Activated naive CD4-positive, alpha-beta T cell treated with anti-CD3 and anti-CD28 coated beads, Interleukin-2, amount 50 U/mL, for 72 hours (primary cell): ENCODE results near the gene SLC2A13. TPM values are rescaled to one million over a fixed set of nuclear protein-coding genes. Genes with fewer than 3 reads are reported as not detected.
"Not testable (repeated sequence)": the region's sequence is repeated elsewhere in the genome, so short reads cannot be mapped to it uniquely, and the experiment has no call there.

Experiments
- ATAC-seq, 2 donors: fragments of 150-1000 bp; cut with Tn5 transposase; 2 replicates each; pipeline ENCODE4 v1.10.0; 2021; ENCODE audit warnings: mild to moderate bottlenecking in 2 of 2, moderate library complexity in 2 of 2
- DNase-seq, 2 donors: peaks; one replicate each; pipeline ENCODE4 v3.0.0; 2021 to 2022; ENCODE audit warnings: low spot score in 2 of 2
- H3K27ac Mint-ChIP-seq, 2 donors: one replicate each; pipeline ENCODE4 v1.8.0; 2022; ENCODE audit warnings: mild to moderate bottlenecking in 2 of 2, mixed read lengths in 2 of 2
- H3K36me3 Mint-ChIP-seq, 2 donors: one replicate each; pipeline ENCODE4 v1.8.0; 2022; ENCODE audit warnings: mixed read lengths in 2 of 2
- H3K9me3 Mint-ChIP-seq, 2 donors: one replicate each; pipeline ENCODE4 v1.8.0; 2022; ENCODE audit warnings: mixed read lengths in 2 of 2
- total RNA-seq, 2 donors: library from RNA; stranded (reverse); gene quantifications; one replicate each; pipeline ENCODE4 v1.2.3, GENCODE V29; 2022

SLC2A13 gene
- total RNA-seq, 2 donors from 2014 or later, result 2.4 to 5.0 TPM

GRCh38 chr12:39887856-39888255 lies 218.0 kb downstream of the SLC2A13 start:
- DNase-seq (no peak), ATAC-seq (no peak)
- Mint-ChIP-seq H3K27ac (no peak overlapping the region), H3K9me3 (no peaks in the 10 kb centered on the region), H3K36me3 (no peaks in the 10 kb centered on the region)

DNA sequence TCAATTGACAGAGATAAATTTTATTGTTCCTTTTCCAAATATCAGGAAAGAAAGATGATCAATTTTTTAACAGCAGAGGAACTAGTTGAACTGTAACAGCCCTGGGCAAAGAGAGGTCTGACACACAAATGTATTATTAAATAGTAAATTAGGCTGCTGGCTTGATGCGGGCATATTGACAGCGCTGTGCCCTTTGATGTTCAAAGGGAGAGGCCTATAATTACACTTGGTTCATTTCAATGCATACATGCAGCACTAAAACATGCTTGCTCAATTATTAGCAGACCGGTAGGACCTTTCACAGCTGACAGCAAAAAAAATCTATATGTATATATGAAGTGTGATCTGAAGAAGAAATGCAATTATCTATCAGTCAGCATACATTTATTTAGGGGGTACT lies 219.8 kb downstream of the SLC2A13 start:
- no peak overlapping the region for H3K27ac Mint-ChIP-seq
- DNase-seq (no peak), ATAC-seq (no peak)
- H3K9me3 Mint-ChIP-seq, result peaks cover 4% of the 10 kb centered on the region in 2 donors
- no peaks in the 10 kb centered on the region for H3K36me3 Mint-ChIP-seq

GRCh38 chr12:39884616-39885125 lies 221.2 kb downstream of the SLC2A13 start:
- no peak for DNase-seq
- peaks cover 5% of the 10 kb centered on the region in 2 donors for H3K36me3 Mint-ChIP-seq
- H3K9me3 Mint-ChIP-seq, result peaks cover 9% of the 10 kb centered on the region in 2 donors
- ATAC-seq, result no peak
- no peak overlapping the region for H3K27ac Mint-ChIP-seq

DNA sequence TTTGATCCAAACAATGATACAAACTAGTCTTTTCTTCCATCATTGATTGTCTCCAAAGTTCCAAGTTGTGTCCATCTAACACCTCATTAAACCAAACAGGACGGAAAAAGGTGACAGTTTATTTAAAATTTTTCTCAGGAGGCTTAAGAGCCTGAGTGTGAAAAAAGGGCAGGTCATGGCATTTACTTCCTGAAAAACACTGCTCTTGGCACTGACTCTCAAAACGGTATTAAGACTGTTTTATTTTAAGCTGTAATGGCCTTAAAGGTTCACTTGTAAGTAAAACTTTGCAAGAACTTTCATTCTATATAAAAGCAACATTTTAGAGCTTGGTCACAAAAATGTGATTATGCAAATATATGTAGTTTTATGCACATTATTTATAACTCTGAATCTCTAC lies 222.5 kb downstream of the SLC2A13 start:
- DNase-seq, result no peak
- Mint-ChIP-seq H3K27ac (no peak overlapping the region), H3K9me3 (peaks cover 11 to 12% of the 10 kb centered on the region in 2 donors), H3K36me3 (peaks cover 5 to 14% of the 10 kb centered on the region in 2 donors)
- ATAC-seq, result no peak

DNA sequence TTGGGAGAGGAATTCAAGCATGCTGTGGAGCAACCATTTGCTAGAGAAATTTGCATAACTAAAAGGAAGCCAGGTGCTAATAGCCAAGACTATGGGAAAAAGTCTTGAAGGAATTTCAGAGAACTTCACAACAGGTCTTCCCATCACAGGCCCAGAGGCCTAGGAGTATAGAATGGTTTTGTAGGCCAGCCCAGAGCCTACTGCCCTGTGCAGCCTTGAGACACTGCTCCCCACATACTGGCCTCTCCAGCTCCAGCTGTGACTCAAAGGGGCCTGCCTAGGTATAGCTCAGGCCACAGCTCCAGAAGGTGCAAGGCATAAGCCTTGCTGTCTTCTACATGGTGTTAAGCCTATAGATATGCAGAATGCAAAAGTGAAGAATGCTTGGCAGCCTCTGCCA lies 227.1 kb downstream of the SLC2A13 start:
- Mint-ChIP-seq H3K9me3 (peaks cover 14 to 18% of the 10 kb centered on the region in 2 donors), H3K27ac (no peak overlapping the region), H3K36me3 (peaks cover 5 to 20% of the 10 kb centered on the region in 2 donors)
- no peak for DNase-seq
- no peak for ATAC-seq

- H3K9me3 Mint-ChIP-seq, result peaks cover 10 to 13% of the 10 kb centered on the region in 2 donors
- DNase-seq, result no peak
- peaks cover 5 to 20% of the 10 kb centered on the region in 2 donors for H3K36me3 Mint-ChIP-seq
- no peak for ATAC-seq
- no peak overlapping the region for H3K27ac Mint-ChIP-seq
Measured at GRCh38 chr12:39875721-39876120, 230.2 kb downstream of the SLC2A13 start.

GRCh38 chr12:39874785-39875184 lies 231.1 kb downstream of the SLC2A13 start:
- H3K9me3 Mint-ChIP-seq, result peaks cover 6 to 10% of the 10 kb centered on the region in 2 donors
- H3K27ac Mint-ChIP-seq, result no peak overlapping the region
- no peak for ATAC-seq
- H3K36me3 Mint-ChIP-seq, result peaks cover 1 to 16% of the 10 kb centered on the region in 2 donors
- DNase-seq, result no peak

- DNase-seq, result no peak
- no peak for ATAC-seq
- Mint-ChIP-seq H3K9me3 (peaks cover 0 to 3% of the 10 kb centered on the region in 2 donors), H3K27ac (no peak overlapping the region), H3K36me3 (peaks cover 0 to 3% of the 10 kb centered on the region in 2 donors)
Measured at GRCh38 chr12:39873065-39873464, 232.8 kb downstream of the SLC2A13 start.

GRCh38 chr12:39872425-39872824 lies 233.5 kb downstream of the SLC2A13 start:
- ATAC-seq (no peak), DNase-seq (no peak)
- H3K9me3 Mint-ChIP-seq, result no peaks in the 10 kb centered on the region
- H3K27ac Mint-ChIP-seq, result no peak overlapping the region
- H3K36me3 Mint-ChIP-seq, result no peaks in the 10 kb centered on the region

- H3K9me3 Mint-ChIP-seq, result no peaks in the 10 kb centered on the region
- H3K36me3 Mint-ChIP-seq, result no peaks in the 10 kb centered on the region
- DNase-seq (no peak), ATAC-seq (no peak)
- H3K27ac Mint-ChIP-seq, result no peak overlapping the region
Measured at GRCh38 chr12:39868328-39868725, 237.6 kb downstream of the SLC2A13 start.

- DNase-seq, result no peak
- no peaks in the 10 kb centered on the region for H3K36me3 Mint-ChIP-seq
- H3K27ac Mint-ChIP-seq, result no peak overlapping the region
- no peak for ATAC-seq
- H3K9me3 Mint-ChIP-seq, result no peaks in the 10 kb centered on the region
Measured at GRCh38 chr12:39867631-39868327, 238.1 kb downstream of the SLC2A13 start.

DNA sequence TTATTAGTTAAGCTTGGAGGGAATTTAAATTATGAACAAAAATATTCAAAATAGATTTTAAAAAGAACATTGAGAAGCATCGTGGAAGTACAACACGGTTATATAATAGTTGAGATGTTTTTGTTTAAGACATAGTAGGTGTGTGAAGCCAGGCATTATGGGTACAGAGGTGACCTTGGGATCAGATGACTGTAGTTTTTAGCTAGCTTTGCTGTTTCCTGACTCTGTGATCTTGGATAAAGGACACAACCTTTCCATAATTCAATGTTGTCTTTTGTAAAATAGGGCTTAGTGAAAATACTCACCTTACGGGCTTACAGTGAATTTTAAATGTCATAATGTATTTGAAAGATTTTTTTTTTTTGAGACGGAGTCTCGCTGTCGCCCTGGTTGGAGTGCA lies 239.7 kb downstream of the SLC2A13 start:
- ATAC-seq (no peak), DNase-seq (no peak)
- H3K36me3 Mint-ChIP-seq, result no peaks in the 10 kb centered on the region
- no peaks in the 10 kb centered on the region for H3K9me3 Mint-ChIP-seq
- no peak overlapping the region for H3K27ac Mint-ChIP-seq

GRCh38 chr12:39860695-39861094 lies 245.2 kb downstream of the SLC2A13 start:
- no peak overlapping the region for H3K27ac Mint-ChIP-seq
- no peaks in the 10 kb centered on the region for H3K36me3 Mint-ChIP-seq
- H3K9me3 Mint-ChIP-seq, result no peaks in the 10 kb centered on the region
- ATAC-seq, result no peak
- no peak for DNase-seq

- Mint-ChIP-seq H3K36me3 (no peaks in the 10 kb centered on the region), H3K9me3 (no peaks in the 10 kb centered on the region), H3K27ac (no peak overlapping the region)
- no peak for DNase-seq
- no peak for ATAC-seq
Measured at GRCh38 chr12:39853003-39853402, 252.9 kb downstream of the SLC2A13 start.

GRCh38 chr12:39852346-39852745 lies 253.5 kb downstream of the SLC2A13 start:
- Mint-ChIP-seq H3K36me3 (no peaks in the 10 kb centered on the region), H3K27ac (no peak overlapping the region), H3K9me3 (no peaks in the 10 kb centered on the region)
- no peak for DNase-seq
- ATAC-seq, result no peak

- not testable (repeated sequence) for H3K9me3 Mint-ChIP-seq, H3K27ac Mint-ChIP-seq, H3K36me3 Mint-ChIP-seq, ATAC-seq, DNase-seq
Measured at GRCh38 chr12:39848218-39848617, 257.7 kb downstream of the SLC2A13 start.

DNA sequence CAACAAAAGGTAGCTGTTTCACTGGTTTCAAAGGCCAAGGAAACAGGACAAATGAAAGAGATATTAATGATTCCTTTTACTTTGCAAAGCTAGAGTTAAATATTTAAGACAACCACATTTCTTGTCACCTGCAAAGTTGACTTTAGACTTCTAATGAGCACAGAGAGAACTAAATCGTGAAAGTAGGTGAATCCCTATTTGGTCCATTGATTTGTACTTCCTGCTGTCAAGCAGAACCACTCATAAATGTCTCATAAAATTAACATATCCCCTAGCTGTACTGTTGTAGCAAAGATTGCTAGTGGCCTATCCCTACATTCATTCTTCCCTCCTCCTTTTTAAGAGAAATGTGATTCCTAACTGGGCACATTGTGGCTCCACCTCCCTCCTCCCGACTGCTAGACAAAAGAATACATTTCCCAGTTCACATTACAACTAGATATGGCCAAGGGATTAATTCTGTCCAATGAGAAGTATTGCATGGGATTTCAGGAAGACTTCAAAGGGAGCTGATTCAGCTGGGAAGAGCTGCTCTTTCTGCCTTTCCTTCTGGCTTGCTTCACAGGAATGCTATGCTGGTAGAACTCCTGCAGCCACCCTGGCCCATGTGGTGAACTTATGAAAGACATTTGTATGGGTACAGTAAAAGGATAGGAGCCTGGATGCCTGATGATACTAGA lies 258.8 kb downstream of the SLC2A13 start:
- DNase-seq (no peak), ATAC-seq (no peak)
- Mint-ChIP-seq H3K9me3 (no peaks in the 10 kb centered on the region), H3K27ac (no peak overlapping the region), H3K36me3 (no peaks in the 10 kb centered on the region)

- Mint-ChIP-seq H3K36me3 (no peaks in the 10 kb centered on the region), H3K9me3 (no peaks in the 10 kb centered on the region), H3K27ac (no peak overlapping the region)
- ATAC-seq (no peak), DNase-seq (no peak)
Measured at GRCh38 chr12:39846304-39846703, 259.6 kb downstream of the SLC2A13 start.
